Mucosa of rectum (tissue), 2 donors: Measurements from ENCODE around the gene COTL1.

ENCODE experiments used
- H3K27ac ChIP-seq, 2 donors: one replicate each; pipeline ENCODE4 v1.7.0; 2013; ENCODE audit warnings: inconsistent platforms in 2 of 2, low read depth in 2 of 2, low read length in 2 of 2
- H3K27me3 ChIP-seq, 2 donors: one replicate each; pipeline ENCODE4 v1.7.0; 2013; ENCODE audit warnings: low read length in 2 of 2; ENCODE audit not compliant: control insufficient read depth in 2 of 2, insufficient read depth in 2 of 2
- H3K36me3 ChIP-seq, 2 donors: one replicate each; pipeline ENCODE4 v1.7.0; 2013; ENCODE audit warnings: low read length in 2 of 2; ENCODE audit not compliant: control insufficient read depth in 2 of 2, insufficient read depth in 2 of 2
- H3K4me1 ChIP-seq, 2 donors: one replicate each; pipeline ENCODE4 v1.7.0; 2013; ENCODE audit warnings: low read length in 2 of 2, mild to moderate bottlenecking in 1 of 2; ENCODE audit not compliant: control insufficient read depth in 2 of 2, insufficient read depth in 2 of 2
- H3K4me3 ChIP-seq, 2 donors: one replicate each; pipeline ENCODE4 v1.7.0; 2013; ENCODE audit warnings: low read length in 2 of 2
- H3K9ac ChIP-seq, 2 donors: one replicate each; pipeline ENCODE4 v1.7.0; 2013; ENCODE audit warnings: low read length in 2 of 2, low read depth in 1 of 2, mild to moderate bottlenecking in 1 of 2
- H3K9me3 ChIP-seq, 2 donors: one replicate each; pipeline ENCODE4 v1.7.0; 2013; ENCODE audit warnings: low read length in 2 of 2; ENCODE audit not compliant: control insufficient read depth in 2 of 2
- donor health status: healthy.
- donor health status: Normal muscosa, but diverticular disease.

Gene COTL1, protein sequence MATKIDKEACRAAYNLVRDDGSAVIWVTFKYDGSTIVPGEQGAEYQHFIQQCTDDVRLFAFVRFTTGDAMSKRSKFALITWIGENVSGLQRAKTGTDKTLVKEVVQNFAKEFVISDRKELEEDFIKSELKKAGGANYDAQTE

DNA sequence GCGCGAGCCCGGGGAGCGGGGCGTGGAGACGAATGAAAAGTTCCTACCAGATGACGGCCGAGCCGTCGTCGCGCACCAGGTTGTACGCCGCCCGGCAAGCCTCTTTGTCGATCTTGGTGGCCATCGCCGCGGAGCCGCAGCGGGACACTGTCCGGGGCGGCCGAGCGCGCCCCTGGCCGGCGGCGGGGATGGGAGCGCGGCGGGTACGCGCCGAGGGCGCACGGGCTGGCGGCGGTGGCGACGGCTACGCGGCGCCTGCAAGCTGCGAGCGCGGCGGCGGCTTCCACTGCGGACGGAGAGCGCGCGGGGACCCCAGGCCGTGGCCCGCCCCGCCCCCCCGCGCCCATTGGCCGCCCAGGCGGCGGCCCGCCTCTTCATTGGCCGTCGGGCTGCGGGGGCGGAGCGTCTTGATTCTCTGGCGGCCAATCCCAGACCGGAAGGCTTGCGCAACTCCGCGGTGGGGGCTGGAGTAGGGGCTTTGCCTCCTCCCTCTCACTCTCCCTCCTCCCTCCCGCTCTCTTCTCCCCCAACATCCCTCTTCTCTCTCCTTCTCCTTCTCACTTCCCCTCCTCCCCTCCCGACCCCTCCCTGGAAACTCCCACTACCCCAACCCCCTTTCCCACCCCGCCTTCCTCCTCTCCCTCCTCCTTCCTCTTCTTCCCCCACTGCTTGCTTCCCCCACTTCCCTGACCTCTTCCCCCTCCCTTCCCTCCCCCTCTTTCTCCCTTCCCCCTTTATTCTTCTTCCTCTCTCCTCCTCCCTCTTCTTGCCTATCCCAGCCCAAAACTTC is at the start of gene COTL1:
TSS of gene COTL1 (minus strand) at position 288 of the 790 bp plus-strand sequence. CDS start at position 124, 164 bp downstream.
- no peaks in the 10 kb centered on the region for H3K9me3 ChIP-seq

GRCh38 chr16:84665843-84666242 is 48.0 kb upstream of the COTL1 start:
- no peaks in the 10 kb centered on the region for H3K27me3 ChIP-seq
- H3K27ac ChIP-seq, result no peak overlapping the region
- no peaks in the 10 kb centered on the region for H3K9me3 ChIP-seq
- no peak overlapping the region for H3K4me3 ChIP-seq
- no peaks in the 10 kb centered on the region for H3K4me1 ChIP-seq
- peaks cover 30 to 54% of the 10 kb centered on the region in 2 donors for H3K36me3 ChIP-seq
- H3K9ac ChIP-seq, result no peak overlapping the region

More for the DNA sequence above, at the start of gene COTL1:
- Histone ChIP-seq H3K9ac (peak within 1 kb of the TSS; percentile 52 to 76), H3K36me3 (peaks cover 0 to 3% of the 10 kb centered on the region in 2 donors), H3K27me3 (no peaks in the 10 kb centered on the region), H3K4me1 (peaks cover 12 to 19% of the 10 kb centered on the region in 2 donors), H3K4me3 (peak within 1 kb of the TSS; percentile 66 to 84), H3K27ac (peak within 1 kb of the TSS; percentile 26 to 77)

- no peaks in the 10 kb centered on the region for H3K27me3 ChIP-seq
- no peak overlapping the region for H3K4me3 ChIP-seq
- no peak overlapping the region for H3K27ac ChIP-seq
- peaks cover 33 to 58% of the 10 kb centered on the region in 2 donors for H3K36me3 ChIP-seq
- no peaks in the 10 kb centered on the region for H3K9me3 ChIP-seq
- H3K9ac ChIP-seq, result no peak overlapping the region
- no peaks in the 10 kb centered on the region for H3K4me1 ChIP-seq
Observed at GRCh38 chr16:84665359-84665758, 47.5 kb upstream of the COTL1 start.

- H3K36me3 ChIP-seq, result peaks cover 50 to 74% of the 10 kb centered on the region in 2 donors
- H3K4me1 ChIP-seq, result no peaks in the 10 kb centered on the region
- H3K27me3 ChIP-seq, result no peaks in the 10 kb centered on the region
- H3K4me3 ChIP-seq, result no peak overlapping the region
- H3K9me3 ChIP-seq, result no peaks in the 10 kb centered on the region
- H3K9ac ChIP-seq, result no peak overlapping the region
- H3K27ac ChIP-seq, result no peak overlapping the region
Observed at GRCh38 chr16:84663433-84664101, 45.7 kb upstream of the COTL1 start.

DNA sequence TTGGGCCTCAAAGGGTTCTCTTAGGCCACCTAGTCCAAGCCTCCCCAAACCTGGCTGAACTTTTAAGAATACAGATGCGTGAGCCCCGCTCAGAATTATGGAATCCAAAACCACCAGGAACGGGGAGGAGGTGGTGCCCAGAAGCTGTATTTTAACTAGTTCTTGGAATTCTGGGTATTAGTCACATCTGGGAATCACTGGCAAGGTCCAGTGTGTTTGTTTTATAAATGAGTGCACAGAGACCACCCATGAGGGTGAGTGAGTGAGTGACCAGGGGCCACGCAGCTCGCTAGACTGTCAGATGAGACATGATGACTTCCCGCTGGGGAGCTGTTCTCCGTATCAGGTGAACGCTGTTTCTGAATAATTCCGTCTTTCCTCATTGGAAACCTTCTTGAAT is 44.6 kb upstream of the COTL1 start:
- H3K4me3 ChIP-seq, result no peak overlapping the region
- no peak overlapping the region for H3K9ac ChIP-seq
- no peaks in the 10 kb centered on the region for H3K4me1 ChIP-seq
- no peaks in the 10 kb centered on the region for H3K9me3 ChIP-seq
- H3K36me3 ChIP-seq, result peaks cover 61 to 78% of the 10 kb centered on the region in 2 donors
- no peaks in the 10 kb centered on the region for H3K27me3 ChIP-seq
- no peak overlapping the region for H3K27ac ChIP-seq

GRCh38 chr16:84661418-84662060 is 43.7 kb upstream of the COTL1 start:
- Histone ChIP-seq H3K27me3 (no peaks in the 10 kb centered on the region), H3K36me3 (peaks cover 70 to 86% of the 10 kb centered on the region in 2 donors), H3K9me3 (no peaks in the 10 kb centered on the region), H3K27ac (no peak overlapping the region), H3K4me1 (no peaks in the 10 kb centered on the region), H3K4me3 (no peak overlapping the region), H3K9ac (no peak overlapping the region)

GRCh38 chr16:84660973-84661372 is 43.1 kb upstream of the COTL1 start:
- no peak overlapping the region for H3K9ac ChIP-seq
- H3K4me3 ChIP-seq, result no peak overlapping the region
- H3K4me1 ChIP-seq, result no peaks in the 10 kb centered on the region
- no peaks in the 10 kb centered on the region for H3K27me3 ChIP-seq
- peaks cover 70 to 82% of the 10 kb centered on the region in 2 donors for H3K36me3 ChIP-seq
- H3K9me3 ChIP-seq, result no peaks in the 10 kb centered on the region
- no peak overlapping the region for H3K27ac ChIP-seq

DNA sequence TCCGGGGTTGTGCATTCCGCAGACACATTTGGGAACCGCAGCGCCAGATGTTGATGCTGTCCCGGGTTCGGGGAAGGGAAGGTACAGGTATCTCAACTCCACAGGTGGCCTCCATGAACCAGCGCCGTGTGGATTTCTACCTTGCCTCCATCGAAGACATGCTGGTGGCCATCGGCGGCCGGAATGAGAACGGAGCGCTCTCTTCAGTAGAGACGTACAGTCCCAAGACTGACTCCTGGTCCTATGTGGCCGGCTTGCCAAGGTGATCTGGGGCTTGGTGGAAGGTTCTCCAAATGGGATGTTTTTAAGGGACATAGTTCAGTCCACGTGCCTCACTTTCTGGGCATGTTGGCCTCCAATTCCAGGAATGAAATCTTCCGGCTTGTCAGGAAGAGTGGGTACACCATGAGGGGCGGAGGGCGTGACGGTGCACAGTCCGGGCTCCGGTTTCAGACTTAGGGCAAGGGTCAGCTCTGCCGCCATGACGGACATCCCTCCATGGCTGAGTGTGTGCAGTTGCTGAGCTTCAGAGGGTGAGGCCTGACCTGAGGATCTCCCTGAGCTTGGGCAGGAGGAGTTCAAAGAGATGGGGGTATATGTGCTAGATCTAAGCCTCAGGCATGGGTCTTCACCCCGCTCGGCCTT is 41.9 kb upstream of the COTL1 start:
- no peak overlapping the region for H3K9ac ChIP-seq
- H3K27ac ChIP-seq, result no peak overlapping the region
- peaks cover 67 to 77% of the 10 kb centered on the region in 2 donors for H3K36me3 ChIP-seq
- no peak overlapping the region for H3K4me3 ChIP-seq
- H3K4me1 ChIP-seq, result no peaks in the 10 kb centered on the region
- no peaks in the 10 kb centered on the region for H3K9me3 ChIP-seq
- no peaks in the 10 kb centered on the region for H3K27me3 ChIP-seq

DNA sequence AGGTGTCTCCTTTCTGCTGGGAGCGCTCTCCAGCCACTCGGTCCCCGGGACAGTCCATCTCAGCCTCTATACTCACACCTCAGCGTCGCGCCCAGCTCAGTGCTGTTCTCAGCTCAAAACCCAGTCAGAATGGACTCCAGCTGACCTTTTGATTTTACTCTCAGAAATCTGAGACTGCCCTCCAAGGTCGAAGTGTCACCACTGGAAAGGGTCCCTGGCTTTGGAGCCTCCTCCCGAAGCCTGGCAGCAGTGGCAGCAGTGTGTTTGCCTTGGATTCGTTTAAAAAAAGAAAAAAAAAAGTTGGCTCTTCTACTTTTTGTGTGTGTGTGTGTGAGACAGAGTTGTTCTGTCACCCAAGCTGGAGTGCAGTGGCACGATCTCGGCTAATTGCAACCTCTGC is 40.8 kb upstream of the COTL1 start:
- H3K4me1 ChIP-seq, result no peaks in the 10 kb centered on the region
- peaks cover 66 to 68% of the 10 kb centered on the region in 2 donors for H3K36me3 ChIP-seq
- no peaks in the 10 kb centered on the region for H3K9me3 ChIP-seq
- H3K27me3 ChIP-seq, result no peaks in the 10 kb centered on the region
- H3K27ac ChIP-seq, result no peak overlapping the region
- H3K9ac ChIP-seq, result no peak overlapping the region
- no peak overlapping the region for H3K4me3 ChIP-seq
